Nephron (organoid): ENCODE results near the gene SFXN5.

Source experiments
- H3K27ac Mint-ChIP-seq, 3 experiments: 2 replicates each; pipeline ENCODE4 v1.8.0; 2020; ENCODE audit warnings: mixed read lengths in 3 of 3, mild to moderate bottlenecking in 2 of 3, moderate library complexity in 1 of 3
- H3K27me3 Mint-ChIP-seq: 2 replicates; pipeline ENCODE4 v1.8.0; 2021; ENCODE audit warnings: low read depth, mild to moderate bottlenecking, moderate library complexity, mixed read lengths
- H3K36me3 Mint-ChIP-seq: 2 replicates; pipeline ENCODE4 v1.8.0; 2020; ENCODE audit warnings: low read depth, mixed read lengths
- H3K4me1 Mint-ChIP-seq: 2 replicates; pipeline ENCODE4 v1.8.0; 2020; ENCODE audit warnings: mixed read lengths
- H3K4me3 Mint-ChIP-seq, 3 experiments: 2 replicates each; pipeline ENCODE4 v1.8.0; 2020; ENCODE audit warnings: mild to moderate bottlenecking in 3 of 3, mixed read lengths in 3 of 3, moderate library complexity in 2 of 3
- H3K9me3 Mint-ChIP-seq: 2 replicates; pipeline ENCODE4 v1.8.0; 2020; ENCODE audit warnings: mixed read lengths
- CTCF ChIP-seq, 3 experiments: fragments of 200-600 bp; sonication (generic); IDR thresholded peaks; one replicate each; pipeline ENCODE4 v1.5.0; 2021; ENCODE audit warnings: antibody characterized with exemption in 3 of 3; ENCODE audit not compliant: unreplicated experiment in 3 of 3

SFXN5 gene

GRCh38 chr2:73023497-73023896 is 48.0 kb downstream of the SFXN5 start:
- Mint-ChIP-seq H3K36me3 (peaks cover 11% of the 10 kb centered on the region), H3K4me3 (no peak overlapping the region), H3K4me1 (no peaks in the 10 kb centered on the region), H3K27me3 (no peaks in the 10 kb centered on the region), H3K27ac (no peak overlapping the region), H3K9me3 (no peaks in the 10 kb centered on the region)
- TF ChIP-seq CTCF (IDR thresholded peaks at IDR 0.05; ENCODE audit: unreplicated experiment in 3 of 3) = no peak

DNA sequence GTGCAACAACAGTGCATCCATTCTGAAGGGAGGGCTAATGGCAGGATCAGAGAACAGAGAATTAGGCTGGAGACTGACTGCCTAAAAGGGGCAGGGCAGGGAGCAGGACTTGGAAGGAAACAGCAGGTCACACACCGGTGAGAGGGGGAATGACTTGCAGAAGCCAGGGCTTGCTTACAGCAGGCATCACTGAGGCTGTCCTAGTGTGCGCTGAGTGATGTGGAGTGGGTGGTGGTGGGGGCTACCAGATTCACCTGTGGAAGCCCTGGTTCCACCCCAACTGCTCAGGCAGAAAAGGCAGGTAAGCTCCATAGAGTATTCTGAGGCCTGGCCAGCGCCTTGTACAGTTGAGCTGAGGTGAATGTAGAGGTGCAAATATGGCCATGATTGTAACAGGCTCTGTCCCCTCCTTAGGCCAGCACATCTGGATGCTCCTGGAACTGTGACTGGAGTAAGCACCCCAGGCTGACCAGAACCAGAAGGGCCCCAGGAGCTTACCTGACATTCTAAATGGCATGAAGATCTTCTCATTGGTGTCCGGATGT is 49.4 kb downstream of the SFXN5 start:
- no peak overlapping the region for H3K4me3 Mint-ChIP-seq
- no peaks in the 10 kb centered on the region for H3K9me3 Mint-ChIP-seq
- no peak for TF ChIP-seq CTCF (IDR thresholded peaks at IDR 0.05; ENCODE audit: unreplicated experiment in 3 of 3)
- no peak overlapping the region for H3K27ac Mint-ChIP-seq
- no peaks in the 10 kb centered on the region for H3K27me3 Mint-ChIP-seq
- no peaks in the 10 kb centered on the region for H3K4me1 Mint-ChIP-seq
- peaks cover 15% of the 10 kb centered on the region for H3K36me3 Mint-ChIP-seq

- no peak overlapping the region for H3K4me3 Mint-ChIP-seq
- no peaks in the 10 kb centered on the region for H3K9me3 Mint-ChIP-seq
- H3K27me3 Mint-ChIP-seq = no peaks in the 10 kb centered on the region
- H3K4me1 Mint-ChIP-seq = no peaks in the 10 kb centered on the region
- H3K36me3 Mint-ChIP-seq = peaks cover 21% of the 10 kb centered on the region
- H3K27ac Mint-ChIP-seq = peak overlapping the region in 1 of 3 experiments; percentile 32
- TF ChIP-seq CTCF (IDR thresholded peaks at IDR 0.05; ENCODE audit: unreplicated experiment in 3 of 3) = no peak
These were observed 50.0 kb downstream of the SFXN5 start for GRCh38 chr2:73021371-73022010.

GRCh38 chr2:73020657-73021370 is 50.7 kb downstream of the SFXN5 start:
- Mint-ChIP-seq H3K9me3 (no peaks in the 10 kb centered on the region), H3K27ac (peak overlapping the region in 1 of 3 experiments; percentile 32), H3K4me3 (no peak overlapping the region), H3K4me1 (no peaks in the 10 kb centered on the region), H3K36me3 (peaks cover 21% of the 10 kb centered on the region), H3K27me3 (no peaks in the 10 kb centered on the region)
- no peak for TF ChIP-seq CTCF (IDR thresholded peaks at IDR 0.05; ENCODE audit: unreplicated experiment in 3 of 3)

- Mint-ChIP-seq H3K36me3 (peaks cover 18% of the 10 kb centered on the region), H3K9me3 (no peaks in the 10 kb centered on the region), H3K4me3 (no peak overlapping the region), H3K27ac (no peak overlapping the region), H3K4me1 (no peaks in the 10 kb centered on the region), H3K27me3 (no peaks in the 10 kb centered on the region)
- no peak for TF ChIP-seq CTCF (IDR thresholded peaks at IDR 0.05; ENCODE audit: unreplicated experiment in 3 of 3)
These were observed 51.2 kb downstream of the SFXN5 start for GRCh38 chr2:73020306-73020656.
